Measurements from ENCODE around the gene METTL14.

METTL14 gene

DNA sequence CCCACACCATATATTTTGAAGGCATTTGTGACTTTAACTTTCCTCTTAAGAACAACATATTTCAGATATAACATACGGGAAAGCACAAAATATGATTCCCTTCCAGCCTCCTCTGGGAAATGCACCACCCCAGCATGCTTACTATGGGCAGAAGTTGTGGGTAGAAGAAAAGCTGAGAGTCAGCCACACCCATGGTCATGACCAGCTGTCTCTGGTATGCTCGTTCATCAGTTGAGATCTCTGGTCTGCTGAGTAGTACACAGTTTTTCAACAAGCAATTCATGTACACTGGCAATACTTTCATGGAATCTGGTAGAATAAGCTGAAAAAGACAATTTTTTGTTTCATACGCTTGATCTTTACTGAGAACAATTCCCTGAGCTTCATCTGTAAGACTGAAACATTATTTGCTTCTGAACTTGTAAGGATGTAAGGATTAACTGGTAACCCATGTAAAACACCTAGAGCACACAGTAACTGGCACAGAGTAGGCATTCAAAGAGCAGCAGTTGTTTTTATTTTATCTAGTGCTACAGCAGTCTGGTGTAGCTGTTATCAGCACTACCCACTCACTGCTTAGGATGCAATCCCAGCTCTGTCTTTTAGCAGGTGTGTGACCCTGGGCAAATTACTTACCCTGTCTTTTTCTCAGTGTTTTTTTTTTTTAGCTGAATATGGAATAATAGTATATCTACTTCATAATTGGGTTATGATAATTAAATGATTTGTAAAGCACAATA lies 47.6 kb downstream of the METTL14 start:
- DNase-seq (ENCODE audit: low spot score): no peak

DNA sequence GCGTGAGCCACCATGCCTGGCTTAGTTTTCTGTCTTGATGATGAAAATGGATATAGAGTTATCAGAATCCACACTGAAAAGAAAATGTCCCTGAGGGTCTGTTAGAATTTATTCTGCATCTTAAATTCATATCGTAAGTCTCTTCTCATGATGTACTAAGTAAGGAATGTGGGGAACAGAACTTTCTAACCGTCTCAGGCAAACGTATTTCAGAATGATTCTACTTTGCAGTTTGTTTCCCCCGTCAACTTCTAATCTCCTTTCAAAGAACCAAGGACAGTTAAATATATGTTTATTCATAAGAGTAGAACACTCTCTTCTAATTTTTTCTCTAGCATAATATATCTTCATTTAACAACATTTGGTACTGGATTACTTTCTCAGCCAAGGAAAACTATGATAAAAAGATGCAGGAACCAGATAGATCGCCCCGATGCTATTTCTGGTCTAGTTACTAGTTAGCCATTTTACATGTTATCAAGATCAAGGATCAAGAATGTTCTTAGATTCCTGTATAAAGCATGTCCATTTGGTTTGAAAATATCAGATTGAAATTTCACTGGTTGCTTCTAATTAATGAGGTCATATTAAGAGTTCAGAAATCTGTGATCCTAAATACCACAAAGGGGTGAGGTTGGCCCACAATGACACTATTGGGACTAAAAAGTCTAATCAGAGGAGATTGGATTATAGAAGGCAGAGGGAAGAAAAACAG lies 49.5 kb downstream of the METTL14 start:
- DNase-seq (ENCODE audit: low spot score): no peak

DNA sequence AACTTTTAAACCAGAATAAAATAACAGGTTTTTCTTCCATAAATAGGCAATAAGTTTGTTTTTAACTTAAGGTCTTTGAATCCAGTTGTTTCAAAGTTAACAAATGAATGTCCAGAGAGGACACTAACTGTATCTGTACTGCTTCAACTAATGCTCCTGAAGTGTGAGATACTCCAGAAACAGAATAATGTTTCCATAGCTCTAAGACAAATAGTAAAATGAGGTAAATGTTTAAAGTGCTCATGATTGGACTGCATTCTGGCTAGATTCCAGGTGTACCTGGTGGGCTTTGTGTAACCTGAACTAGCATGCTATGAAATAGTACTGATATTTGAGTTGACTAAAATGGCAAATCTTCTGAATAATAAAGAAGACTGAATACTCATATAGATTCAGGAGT lies 51.7 kb downstream of the METTL14 start:
- no peak for DNase-seq (ENCODE audit: low spot score)

DNA sequence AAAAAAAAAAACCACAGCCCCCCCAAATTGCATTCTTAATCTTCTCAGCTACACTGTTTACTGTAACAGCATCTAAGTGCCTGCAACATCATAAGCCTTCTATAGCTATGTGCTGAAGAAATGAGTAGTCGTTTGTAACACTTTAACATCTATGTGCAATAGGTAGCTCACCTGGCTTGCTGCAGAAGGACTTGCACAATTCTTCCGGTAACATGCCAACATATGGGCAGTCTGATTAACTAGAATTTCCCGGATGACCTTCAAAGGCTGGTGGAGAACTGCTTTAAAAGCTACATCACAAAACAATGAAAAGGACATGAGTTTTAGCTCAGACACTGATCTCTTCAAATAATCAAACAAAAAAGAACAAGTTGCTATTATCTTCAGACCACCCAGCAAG lies 52.9 kb downstream of the METTL14 start:
- no peak for DNase-seq (ENCODE audit: low spot score)

DNA sequence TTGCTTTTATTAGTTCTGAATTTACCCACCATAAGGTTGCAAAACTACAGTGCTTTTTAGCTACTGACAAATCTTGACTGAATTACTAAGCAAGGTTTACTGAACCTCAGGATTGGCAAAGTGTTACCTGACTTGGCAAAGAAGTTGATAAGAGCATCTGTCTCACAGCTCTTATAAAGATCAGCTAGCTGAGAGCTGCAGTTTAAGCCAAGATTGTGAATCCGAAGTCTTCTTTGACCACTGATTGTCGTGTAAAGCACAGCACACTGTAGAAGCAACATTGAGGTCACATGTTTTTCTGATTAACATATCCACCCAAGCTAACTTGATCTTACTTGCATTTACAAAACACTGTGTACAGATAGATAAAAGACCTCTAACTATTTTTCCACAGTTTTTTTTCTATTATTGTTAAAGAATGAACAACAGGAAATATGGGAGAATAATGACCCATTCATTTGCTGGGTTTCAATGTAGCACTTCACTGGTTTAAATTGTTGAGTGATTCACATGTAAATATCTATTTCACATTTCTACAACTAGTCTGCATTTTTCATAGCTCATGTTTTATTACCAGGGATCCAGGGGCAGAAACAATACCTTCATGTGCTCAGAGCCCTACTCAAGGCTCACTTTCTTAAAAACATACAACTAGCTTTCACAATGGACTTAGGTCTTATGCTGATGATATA lies 54.0 kb downstream of the METTL14 start:
- DNase-seq (ENCODE audit: low spot score): no peak

DNA sequence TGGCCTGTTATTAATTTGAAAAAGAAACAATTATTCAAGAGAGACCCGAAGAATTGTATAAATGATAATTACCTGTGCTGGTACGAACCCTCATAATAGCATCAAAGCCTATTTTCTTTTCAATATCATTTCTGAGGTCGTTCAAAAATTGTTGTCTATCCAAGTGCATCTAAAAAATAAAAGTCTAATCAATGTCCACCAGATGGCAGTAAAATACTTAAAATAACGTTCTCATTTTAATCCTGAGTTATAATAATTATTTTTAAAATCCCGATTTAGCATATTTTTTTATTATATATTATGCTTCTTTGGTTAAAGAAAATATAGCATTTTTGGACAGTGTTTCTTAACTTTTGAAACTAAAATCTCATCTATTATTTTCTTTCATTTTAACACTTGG lies 55.7 kb downstream of the METTL14 start:
- no peak for DNase-seq (ENCODE audit: low spot score)

DNA sequence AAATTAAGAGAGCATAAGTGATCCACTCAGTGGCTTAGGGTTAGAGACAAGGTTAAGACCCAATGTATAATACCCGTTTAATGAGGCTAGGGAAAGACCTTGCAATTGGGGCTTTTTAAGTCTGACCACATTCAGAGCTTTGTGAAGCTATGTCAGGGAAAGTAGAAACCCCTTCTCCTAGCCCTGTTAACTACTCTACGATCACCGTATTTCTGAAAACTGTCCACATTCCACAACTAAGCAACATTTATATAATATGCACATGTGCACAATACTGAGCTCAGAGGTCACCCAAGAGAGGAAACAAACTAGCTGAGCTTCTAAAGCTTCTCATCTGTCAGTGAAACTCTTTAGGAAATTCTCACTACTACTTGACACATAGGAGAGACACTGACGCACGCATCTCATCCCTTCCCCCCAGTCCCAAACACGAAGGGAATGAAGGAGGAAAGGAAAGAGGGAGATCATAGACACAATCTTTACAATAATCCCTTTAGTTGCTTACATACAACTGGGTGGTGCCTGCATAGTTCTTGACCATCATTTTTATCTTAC lies 56.2 kb downstream of the METTL14 start:
- no peak for DNase-seq (ENCODE audit: low spot score)

DNA sequence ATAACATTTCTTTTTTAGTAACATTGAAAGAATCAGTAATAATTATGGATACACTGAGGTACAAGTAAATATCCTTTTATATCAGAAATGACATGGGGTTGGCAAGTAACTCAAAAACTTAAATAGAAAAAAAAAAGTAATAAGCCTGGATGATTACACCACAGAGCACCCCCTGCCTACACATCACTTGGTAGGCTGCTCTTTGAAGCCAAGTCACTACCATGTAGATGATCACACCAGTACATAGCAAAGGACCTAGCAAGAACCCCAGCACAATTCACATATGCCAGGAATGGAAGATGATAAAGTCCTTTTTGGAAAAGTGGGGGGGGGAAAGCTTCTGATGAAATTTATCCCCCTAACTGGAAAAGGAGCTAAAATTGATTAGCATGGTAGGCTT lies 56.9 kb downstream of the METTL14 start:
- DNase-seq (ENCODE audit: low spot score): no peak

DNA sequence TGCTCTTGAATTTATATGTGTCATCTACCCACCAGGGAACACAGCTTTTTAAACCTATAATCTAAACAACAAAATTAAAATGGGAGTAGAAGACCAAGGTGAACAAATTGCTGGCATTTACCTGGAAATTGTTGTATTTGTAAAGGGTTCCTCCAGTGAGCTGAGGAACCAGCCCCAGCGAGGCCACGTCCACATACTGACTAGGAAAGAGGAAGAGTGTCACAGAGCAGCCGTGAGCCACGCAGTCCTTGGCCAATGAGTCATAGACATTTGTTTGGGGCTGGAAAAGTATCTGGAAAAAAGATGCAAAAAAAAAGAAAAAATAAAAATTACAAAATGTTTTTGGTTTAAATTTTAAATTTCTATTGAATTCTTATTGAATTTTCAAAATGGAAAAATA lies 58.7 kb downstream of the METTL14 start:
- no peak for DNase-seq (ENCODE audit: low spot score)

DNA sequence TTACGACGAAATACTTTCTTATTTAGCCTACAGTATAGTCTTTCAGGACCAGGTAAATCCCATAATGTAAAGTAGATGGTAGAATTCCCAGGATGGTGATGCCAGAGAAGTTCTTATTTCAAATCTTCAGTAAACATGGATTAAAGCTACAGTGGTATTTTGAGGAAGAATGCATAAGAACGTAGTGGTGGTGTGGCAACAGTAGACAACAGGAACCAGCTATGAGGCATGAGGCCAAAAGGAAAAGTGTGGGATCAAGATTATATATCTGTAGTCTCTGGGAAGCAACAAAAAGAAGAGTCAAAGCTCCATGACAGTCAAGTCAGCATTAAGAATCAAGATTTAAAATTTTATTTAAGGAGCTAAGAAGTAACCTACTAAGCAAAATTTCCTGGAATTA lies 60.2 kb downstream of the METTL14 start:
- DNase-seq (ENCODE audit: low spot score): no peak

DNA sequence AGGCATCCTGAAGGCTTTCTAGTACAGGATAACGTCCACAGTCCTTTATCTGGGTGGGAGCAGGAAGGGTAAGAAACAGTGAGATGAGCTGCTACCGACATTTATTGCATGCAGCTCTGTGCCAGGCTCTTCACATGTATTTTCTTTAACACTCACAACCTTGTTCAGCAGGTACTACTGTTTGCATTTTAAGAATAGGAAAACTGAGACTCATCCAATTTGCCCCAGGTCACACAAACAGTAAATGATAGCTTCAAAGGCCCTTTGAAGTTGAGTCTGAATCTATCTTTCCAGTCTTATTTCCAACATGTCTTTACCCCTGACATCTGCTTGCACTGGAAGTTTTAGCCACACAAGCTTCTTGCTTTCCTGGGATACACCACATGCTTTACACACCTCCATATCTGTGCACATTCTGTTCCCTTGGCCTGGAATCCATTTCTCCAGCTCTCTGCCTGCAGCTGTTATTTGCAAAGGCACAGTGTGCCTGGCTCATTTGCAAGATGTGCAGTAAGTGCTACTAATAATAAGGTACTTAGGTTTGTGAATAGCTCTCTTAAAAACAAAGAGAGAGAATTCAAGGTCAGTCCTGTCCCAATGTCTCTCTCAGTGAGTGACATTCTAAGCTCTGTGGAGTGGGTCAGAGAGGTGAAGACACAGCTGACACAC lies 61.2 kb downstream of the METTL14 start:
- DNase-seq (ENCODE audit: low spot score): no peak

DNA sequence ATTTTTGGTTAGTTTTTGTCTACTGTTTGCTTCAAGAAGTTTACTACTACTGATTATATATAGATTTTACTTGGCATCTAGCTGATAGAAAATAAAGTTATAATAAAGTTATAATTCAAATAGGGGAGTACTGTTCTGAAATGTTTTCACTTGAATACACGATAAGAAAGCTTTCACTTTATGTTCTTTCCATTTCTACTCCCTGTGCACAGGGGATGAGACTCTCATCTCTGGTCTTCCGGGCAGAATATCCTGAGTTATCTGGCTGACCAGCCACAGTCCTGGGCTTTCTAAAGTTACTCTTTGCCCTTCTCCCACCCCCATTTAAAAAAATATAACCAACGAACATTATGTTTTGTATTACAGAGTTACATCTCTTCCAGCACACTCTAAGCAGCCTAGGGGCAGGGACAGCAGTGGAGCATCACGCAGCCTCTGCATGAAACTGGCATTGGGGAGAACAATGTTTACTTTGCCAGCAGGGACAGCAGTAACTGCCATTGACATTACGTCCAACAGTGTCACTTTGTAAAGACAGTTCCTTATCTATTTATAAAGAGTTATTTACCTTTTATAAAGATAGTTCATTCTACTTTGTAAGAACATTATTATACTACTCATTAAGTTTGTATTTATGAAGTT lies 64.3 kb downstream of the METTL14 start:
- DNase-seq (ENCODE audit: low spot score): no peak

DNA sequence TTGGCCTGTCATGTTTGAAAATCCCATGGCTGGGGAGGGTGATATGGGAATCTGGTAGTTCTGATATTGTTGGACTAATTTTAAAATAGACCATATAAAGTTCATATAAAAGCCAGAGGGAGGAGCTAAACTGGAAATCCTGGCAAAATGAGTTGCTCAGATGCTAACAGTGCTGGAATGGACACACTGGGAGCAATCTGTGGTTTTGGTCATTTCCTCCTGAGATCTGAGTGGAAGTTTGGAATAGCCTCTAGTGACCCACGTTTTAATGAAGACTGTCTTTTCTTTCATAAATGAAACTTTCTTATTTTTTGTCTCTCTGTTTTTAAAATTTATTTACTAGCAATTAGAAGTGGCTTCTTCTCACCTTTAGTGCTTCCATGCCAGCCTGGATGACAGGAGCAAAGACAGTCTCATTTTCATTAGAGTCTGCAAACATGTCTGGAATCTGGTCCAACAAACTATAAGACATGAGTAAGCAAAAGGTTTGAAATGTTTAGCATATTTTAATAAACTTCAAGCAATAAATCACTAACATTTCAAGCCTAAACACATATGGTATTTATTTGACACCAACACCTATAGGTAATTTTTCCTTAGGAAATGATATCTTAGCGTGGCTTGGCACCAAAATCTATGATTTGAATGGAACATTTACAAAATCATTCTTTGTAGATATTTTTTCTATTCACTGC lies 66.6 kb downstream of the METTL14 start:
- DNase-seq (ENCODE audit: low spot score): no peak

DNA sequence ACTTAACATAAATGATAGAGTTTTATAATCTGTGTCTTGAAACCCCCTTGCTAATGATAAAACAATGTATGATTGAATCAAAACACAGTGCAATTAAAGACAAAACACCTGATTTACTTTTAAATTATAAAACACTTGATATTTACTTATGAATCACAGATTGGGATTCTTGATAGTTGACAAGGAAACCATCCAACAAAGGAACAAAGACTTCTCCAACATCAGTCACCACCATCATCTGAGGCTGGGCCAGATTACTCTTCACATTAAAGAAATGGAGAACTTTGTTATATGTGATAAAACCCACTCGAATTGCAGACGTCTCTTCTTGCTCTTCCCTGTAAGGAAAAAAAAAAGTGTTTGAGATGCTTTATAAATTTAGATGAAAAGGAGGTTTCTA lies 67.4 kb downstream of the METTL14 start:
- no peak for DNase-seq (ENCODE audit: low spot score)

DNA sequence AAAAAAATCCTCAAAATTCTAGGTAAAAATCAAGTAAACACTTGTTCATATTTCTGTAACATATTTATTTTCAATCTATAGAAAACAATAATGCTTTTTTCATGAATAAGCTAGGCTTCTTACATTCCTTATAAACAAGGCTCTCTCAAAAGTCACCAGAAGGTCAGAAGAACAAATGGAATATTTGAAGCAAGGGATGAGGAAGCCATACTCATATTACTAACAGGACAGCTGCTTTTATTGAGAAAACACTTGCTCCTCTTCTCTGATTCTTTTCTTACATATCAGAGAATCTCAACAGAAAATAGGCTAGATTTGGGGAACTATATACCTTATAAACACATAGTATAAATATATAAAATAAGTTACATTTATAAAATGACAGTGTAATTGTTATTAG lies 67.9 kb downstream of the METTL14 start:
- no peak for DNase-seq (ENCODE audit: low spot score)

DNA sequence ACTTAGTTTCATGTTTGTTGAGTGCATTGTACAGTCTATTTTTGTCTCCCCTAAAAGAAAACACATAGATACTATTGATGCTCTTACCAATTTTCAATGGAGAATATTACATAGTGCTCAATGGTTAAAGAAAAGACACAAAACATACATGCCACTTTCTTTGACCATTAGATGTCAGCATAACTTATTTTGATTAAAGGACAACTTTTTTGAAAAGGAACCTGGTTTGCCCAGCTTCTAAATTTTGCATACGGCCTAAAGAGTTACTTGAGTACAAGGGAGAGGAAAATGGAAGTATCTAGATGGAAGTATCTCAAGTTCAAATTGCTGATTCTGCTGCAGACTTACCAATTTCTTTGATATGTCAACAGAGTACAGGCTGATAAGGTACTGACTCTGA lies 68.5 kb downstream of the METTL14 start:
- DNase-seq (ENCODE audit: low spot score): no peak

DNA sequence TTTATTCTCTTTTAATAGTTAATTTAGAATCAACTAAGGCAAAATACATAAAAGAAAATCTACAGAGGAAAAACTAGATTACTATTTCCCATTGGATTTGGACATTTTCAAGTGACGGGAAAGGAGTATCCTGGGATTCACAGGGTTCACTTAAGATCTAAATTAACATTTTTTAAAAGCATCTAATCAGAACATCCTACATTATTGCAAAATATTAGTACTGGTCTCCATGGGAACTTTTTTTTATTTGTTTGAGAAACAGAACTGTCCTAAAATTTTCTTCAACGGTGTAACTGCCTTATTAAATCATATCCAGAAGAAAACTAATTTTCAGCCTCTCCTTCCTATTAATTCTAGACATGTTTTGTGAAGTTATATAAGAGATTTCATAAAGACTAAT lies 69.7 kb downstream of the METTL14 start:
- no peak for DNase-seq (ENCODE audit: low spot score)

DNA sequence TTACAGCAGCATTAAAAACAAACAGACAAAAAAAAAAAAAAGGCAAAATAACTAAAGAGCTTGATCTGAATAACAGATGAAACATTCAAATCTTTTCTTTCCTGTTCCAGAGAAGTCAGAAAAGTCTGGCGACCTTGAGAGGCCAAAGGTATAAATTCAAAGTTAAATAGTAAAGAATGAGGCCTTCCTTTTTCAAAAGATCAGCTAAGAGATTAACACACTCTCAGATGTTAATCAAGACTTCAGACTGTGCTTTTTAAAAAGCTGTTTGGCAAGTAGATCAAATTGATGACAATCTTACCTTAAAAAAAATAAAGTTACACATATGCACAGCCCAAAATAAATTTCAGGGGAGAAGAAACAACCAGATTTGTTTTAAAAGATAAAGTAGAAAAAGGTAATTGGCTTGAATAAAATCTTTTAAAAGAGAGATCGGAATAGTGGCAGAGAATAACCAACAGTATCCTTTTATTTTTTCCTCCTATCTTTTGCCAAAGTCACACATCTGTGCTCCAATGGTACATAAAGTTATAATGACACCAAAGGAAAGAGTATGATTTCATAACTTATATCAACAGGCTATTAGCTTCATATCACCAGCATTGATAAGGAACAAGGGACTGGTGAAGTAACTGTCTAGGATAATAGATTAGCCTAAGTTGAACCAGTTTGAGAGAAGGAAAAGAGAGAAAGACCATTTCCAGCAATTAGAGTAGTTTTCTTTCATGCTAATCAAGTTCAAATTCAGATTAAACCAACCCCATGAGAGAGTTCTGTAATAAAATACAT lies 70.4 kb downstream of the METTL14 start:
- DNase-seq (ENCODE audit: low spot score): no peak

DNA sequence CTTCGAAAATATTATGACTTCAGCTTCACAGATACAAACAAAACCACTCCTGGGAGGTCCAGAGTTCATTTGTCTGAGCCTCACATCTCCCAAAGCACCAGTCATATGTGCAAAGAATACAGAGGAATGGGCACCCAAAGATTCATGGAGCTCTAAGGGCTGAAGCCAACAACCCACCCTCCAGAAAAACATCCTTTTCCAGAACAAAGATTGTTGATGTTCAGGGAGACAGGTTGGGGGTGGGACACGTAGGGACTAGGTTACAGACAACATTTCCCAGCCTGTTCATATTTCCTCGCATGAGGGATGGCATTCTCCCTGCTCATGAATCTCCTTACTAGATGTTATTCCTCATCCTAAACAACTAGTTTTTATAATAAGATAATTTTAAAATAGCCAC lies 71.2 kb downstream of the METTL14 start:
- DNase-seq (ENCODE audit: low spot score): no peak

DNA sequence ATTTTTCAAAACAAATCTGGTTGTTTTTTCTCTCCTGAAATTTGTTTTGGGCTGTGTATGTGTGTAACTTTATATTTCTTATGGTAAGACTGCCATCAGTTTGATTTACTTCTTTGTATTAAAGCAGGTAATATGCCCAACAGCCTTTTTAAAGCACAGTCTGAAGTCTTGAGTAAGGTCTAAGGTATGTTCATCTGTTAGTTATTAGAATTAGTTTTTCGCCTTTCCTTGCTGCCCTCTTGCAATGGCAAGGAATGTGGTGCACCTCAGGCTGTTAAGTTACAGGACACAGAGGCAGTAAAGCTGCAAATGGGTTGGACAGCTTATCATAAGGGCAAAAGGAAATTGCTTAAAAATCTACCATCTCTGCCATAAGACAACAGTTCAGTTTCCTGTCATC lies 71.8 kb downstream of the METTL14 start:
- DNase-seq (ENCODE audit: low spot score): no peak

All from SK-N-DZ (cell line).